ENCODE measurements around the gene DNAJB12. TPM values are rescaled to one million over a fixed set of nuclear protein-coding genes. Genes with fewer than 3 reads are reported as not detected.

Gene DNAJB12
- total RNA-seq, 4 donors from 2014 or later, result 33.7 to 69.2 (median 38.0) TPM

- Histone ChIP-seq H3K36me3 (peaks cover 0 to 28% (median 10%) of the 10 kb centered on the region in 4 donors), H3K27me3 (no peaks in the 10 kb centered on the region), H3K4me3 (no peak overlapping the region), H3K4me1 (peaks cover 0 to 4% (median 0%) of the 10 kb centered on the region in 4 donors), H3K27ac (no peak overlapping the region), H3K9me3 (no peaks in the 10 kb centered on the region)
- no peak for TF ChIP-seq POLR2A (IDR thresholded peaks at IDR 0.05)
- no peak for TF ChIP-seq CTCF (IDR thresholded peaks at IDR 0.05)
- TF ChIP-seq EP300 (IDR thresholded peaks at IDR 0.05; ENCODE audit: low read depth), result no peak
- TF ChIP-seq POLR2AphosphoS5 (IDR thresholded peaks at IDR 0.05), result no peak
- DNase-seq, result no peak
- in situ Hi-C loops (cut with MboI; ENCODE audit: low pct_ligation_motif_present in 1 of 4, low pct_unique_long_range_greater_than_20kb in 1 of 4, low sequenced_read_pairs in 3 of 4) (loop anchor here in 3 of 4 donors (10.0 to 25.0 kb wide), 6 partner anchors 108 to 458 kb away; partner anchors contain the start of genes ANAPC16 (in 1 of the 3) and ASCC1 (in 1 of the 3)), intact Hi-C loops (cut with DNase I; ENCODE audit: low total_unique reads) (no loop called here)
- WGBS, 2 donors (ENCODE audit: low coverage in 1 of 2), result 52% methylated on average over 11 of the region's 11 CpGs; no CpG with 5 or more reads in 1 of the 2 donors
Measured at GRCh38 chr10:72344932-72345331, 9.8 kb downstream of the DNAJB12 start.

GRCh38 chr10:72342911-72343310, 11.8 kb downstream of the DNAJB12 start:
- peaks cover 0 to 36% (median 11%) of the 10 kb centered on the region in 4 donors for H3K36me3 ChIP-seq
- WGBS, 2 donors (ENCODE audit: low coverage in 1 of 2), result 93% methylated on average over 5 of the region's 5 CpGs; no CpG with 5 or more reads in 1 of the 2 donors

GRCh38 chr10:72340510-72341261, 14.0 kb downstream of the DNAJB12 start:
- H3K4me3 ChIP-seq, result no peak overlapping the region
- WGBS, 2 donors (ENCODE audit: low coverage in 1 of 2), result 67% methylated on average over 28 of the region's 28 CpGs; no CpG with 5 or more reads in 1 of the 2 donors
- H3K27me3 ChIP-seq, result no peaks in the 10 kb centered on the region
- in situ Hi-C loops (cut with MboI; ENCODE audit: low pct_ligation_motif_present in 1 of 4, low pct_unique_long_range_greater_than_20kb in 1 of 4, low sequenced_read_pairs in 3 of 4), result loop anchor here in 3 of 4 donors (10.0 to 25.0 kb wide), 6 partner anchors 103 to 453 kb away; partner anchors contain the start of genes ANAPC16 (in 1 of the 3) and ASCC1 (in 1 of the 3)
- H3K27ac ChIP-seq, result no peak overlapping the region
- intact Hi-C loops (cut with DNase I; ENCODE audit: low total_unique reads), result no loop called here
- no peaks in the 10 kb centered on the region for H3K9me3 ChIP-seq
- TF ChIP-seq POLR2A (IDR thresholded peaks at IDR 0.05) (no peak), CTCF (IDR thresholded peaks at IDR 0.05) (peak; percentile 92 to 97 (median 95))
- DNase-seq, result peak; percentile 77
- peaks cover 0 to 44% (median 12%) of the 10 kb centered on the region in 4 donors for H3K36me3 ChIP-seq
- peaks cover 10 to 22% (median 13%) of the 10 kb centered on the region in 4 donors for H3K4me1 ChIP-seq

More at GRCh38 chr10:72342911-72343310, 11.8 kb downstream of the DNAJB12 start:
- no peaks in the 10 kb centered on the region for H3K9me3 ChIP-seq
- H3K4me1 ChIP-seq, result peaks cover 0 to 5% (median 0%) of the 10 kb centered on the region in 4 donors
- intact Hi-C loops (cut with DNase I; ENCODE audit: low total_unique reads), result no loop called here
- H3K27ac ChIP-seq, result no peak overlapping the region
- TF ChIP-seq POLR2A (IDR thresholded peaks at IDR 0.05) (no peak), POLR2AphosphoS5 (IDR thresholded peaks at IDR 0.05) (no peak), CTCF (IDR thresholded peaks at IDR 0.05) (no peak), EP300 (IDR thresholded peaks at IDR 0.05; ENCODE audit: low read depth) (no peak)
- in situ Hi-C loops (cut with MboI; ENCODE audit: low pct_ligation_motif_present in 1 of 4, low pct_unique_long_range_greater_than_20kb in 1 of 4, low sequenced_read_pairs in 3 of 4), result loop anchor here in 3 of 4 donors (10.0 to 25.0 kb wide), 6 partner anchors 106 to 456 kb away; partner anchors contain the start of genes ANAPC16 (in 1 of the 3) and ASCC1 (in 1 of the 3)
- no peaks in the 10 kb centered on the region for H3K27me3 ChIP-seq
- no peak overlapping the region for H3K4me3 ChIP-seq
- no peak for DNase-seq

GRCh38 chr10:72338180-72338579, 16.5 kb downstream of the DNAJB12 start:
- no peak overlapping the region for H3K4me3 ChIP-seq
- no peak overlapping the region for H3K27ac ChIP-seq
- TF ChIP-seq POLR2A (IDR thresholded peaks at IDR 0.05) (no peak), POLR2AphosphoS5 (IDR thresholded peaks at IDR 0.05) (no peak), EP300 (IDR thresholded peaks at IDR 0.05; ENCODE audit: low read depth) (no peak), CTCF (IDR thresholded peaks at IDR 0.05) (no peak)
- peaks cover 0 to 30% (median 8%) of the 10 kb centered on the region in 4 donors for H3K36me3 ChIP-seq
- H3K27me3 ChIP-seq, result no peaks in the 10 kb centered on the region
- peaks cover 20 to 46% (median 27%) of the 10 kb centered on the region in 4 donors for H3K4me1 ChIP-seq
- intact Hi-C loops (cut with DNase I; ENCODE audit: low total_unique reads) (loop anchor here (5.0 kb wide), 2 partner anchors 66 to 121 kb away; partner anchors contain the start of genes ANAPC16, ASCC1 and DDIT4), in situ Hi-C loops (cut with MboI; ENCODE audit: low pct_ligation_motif_present in 1 of 4, low pct_unique_long_range_greater_than_20kb in 1 of 4, low sequenced_read_pairs in 3 of 4) (loop anchor here (10.0 to 25.0 kb wide), 7 partner anchors 93 to 451 kb away; partner anchors contain the start of genes ANAPC16 (in 1 of the 4) and ASCC1 (in 1 of the 4))
- WGBS, 2 donors (ENCODE audit: low coverage in 1 of 2), result 80 to 82% methylated on average over 2 to 7 of the region's 7 CpGs
- H3K9me3 ChIP-seq, result no peaks in the 10 kb centered on the region
- no peak for DNase-seq

Measured in transverse colon (tissue), 4 donors.